K562 (cell line): Measurements from ENCODE around the gene DCPS. TPM values are rescaled to one million over a fixed set of nuclear protein-coding genes. Genes with fewer than 3 reads are reported as not detected.

ENCODE experiments used
- COPS2 ChIP-seq: fragments of 450-650 bp; conservative IDR thresholded peaks from 2 replicates; pipeline ENCODE4 v1.6.1; 2016; ENCODE audit warnings: mild to moderate bottlenecking, moderate library complexity
- CSDE1 ChIP-seq, 2 experiments: fragments of 450-650 bp; IDR thresholded peaks; 2 replicates each; pipeline ENCODE4 v1.6.1; 2016; ENCODE audit warnings: mild to moderate bottlenecking in 1 of 2
- E2F1 ChIP-seq: sonication (generic); formaldehyde crosslinking; IDR thresholded peaks from 2 replicates; pipeline ENCODE4 v1.8.1; 2023; ENCODE audit warnings: mild to moderate bottlenecking, missing genetic modification reagents, moderate library complexity
- HDAC2 ChIP-seq: fragments of 450-650 bp; IDR thresholded peaks from 2 replicates; pipeline ENCODE4 v1.6.1; 2016; ENCODE audit warnings: mild to moderate bottlenecking
- IFI16 ChIP-seq: fragments of 250-450 bp; sonication (Bioruptor Pico); IDR thresholded peaks from 2 replicates; pipeline ENCODE4 v2.1.2; 2022; ENCODE audit warnings: mild to moderate bottlenecking, inconsistent platforms
- MIER1 ChIP-seq: fragments of 450-650 bp; IDR thresholded peaks from 2 replicates; pipeline ENCODE4 v1.6.1; 2016; ENCODE audit warnings: antibody characterized with exemption, mild to moderate bottlenecking, low read depth
- NR2C2 ChIP-seq, 2 experiments: fragments of 200-800 bp in 1 of 2; sonication (Bioruptor generic) in 1 of 2; sonication (generic) in 1 of 2; formaldehyde crosslinking in 1 of 2; IDR thresholded peaks; 2 replicates each; pipeline versions ENCODE4 v1.6.1 to v1.8.0; 2016 to 2022; ENCODE audit warnings: mild to moderate bottlenecking in 1 of 2, missing compliant biosample characterization in 1 of 2, missing genetic modification characterization in 1 of 2, missing genetic modification reagents in 1 of 2
- NR4A1 ChIP-seq, 2 experiments: fragments of 250-450 bp in 1 of 2; fragments of 450-650 bp in 1 of 2; sonication (Bioruptor Pico) in 1 of 2; IDR thresholded peaks; 2 replicates each; pipeline versions ENCODE4 v1.4.0 to v1.6.1; 2016 to 2020; ENCODE audit warnings: mild to moderate bottlenecking in 2 of 2, missing compliant biosample characterization in 1 of 2, missing genetic modification characterization in 1 of 2, moderate library complexity in 1 of 2
- NUFIP1 ChIP-seq: fragments of 450-650 bp; IDR thresholded peaks from 2 replicates; pipeline ENCODE4 v1.6.1; 2018; ENCODE audit not compliant: partially characterized antibody
- RFX7 ChIP-seq: fragments of 250-450 bp; sonication (Bioruptor Pico); IDR thresholded peaks from 2 replicates; pipeline ENCODE4 v1.5.1; 2021; ENCODE audit warnings: mild to moderate bottlenecking
- XRCC5 ChIP-seq: fragments of 200-400 bp; formaldehyde crosslinking; IDR thresholded peaks from 2 replicates; pipeline ENCODE4 v1.6.1; 2017; ENCODE audit warnings: low read depth, mild to moderate bottlenecking, low read length
- ZNF143 ChIP-seq: sonication (generic); formaldehyde crosslinking; IDR thresholded peaks from 2 replicates; pipeline ENCODE4 v1.9.0; 2022; ENCODE audit warnings: mild to moderate bottlenecking, missing genetic modification reagents
- ZNF253 ChIP-seq: fragments of 250-450 bp; sonication (Bioruptor Pico); conservative IDR thresholded peaks from 2 replicates; pipeline ENCODE4 v1.6.1; 2021; ENCODE audit warnings: mild to moderate bottlenecking
- ZNF589 ChIP-seq: fragments of 200-800 bp; sonication (Bioruptor generic); IDR thresholded peaks from 2 replicates; pipeline ENCODE4 v1.6.1; 2016; ENCODE audit warnings: low read depth, missing genetic modification characterization, missing compliant biosample characterization
- ZNF699 ChIP-seq: fragments of 250-450 bp; sonication (Bioruptor Pico); IDR thresholded peaks from 2 replicates; pipeline ENCODE4 v1.8.0; 2021; ENCODE audit warnings: mild to moderate bottlenecking, moderate library complexity; ENCODE audit not compliant: insufficient replicate concordance
- polyA plus RNA-seq, 8 experiments: library from polyadenylated mRNA; depleted of rRNA in 4 of 8; stranded (reverse) in 5 of 8; unstranded in 3 of 8; fragments of >200 nt; fragmentation: Nextera tagmentation in 2 of 8; fragmentation: Illumina TruSeq in 1 of 8; extraction: Ambion mirVana in 2 of 8; extraction: Trizol in 1 of 8; gene quantifications; 2 replicates each; pipeline versions ENCODE4 v1.2.1 to v1.2.3, GENCODE V29; 2011 to 2014; ENCODE audit warnings: inconsistent platforms in 1 of 8, missing spikeins in 1 of 8
- total RNA-seq, 7 experiments: library from RNA; depleted of rRNA in 6 of 7; stranded (reverse); fragments of >200 nt in 6 of 7; fragmentation: Illumina TruSeq in 2 of 7; extraction: Trizol in 2 of 7; gene quantifications; 2 replicates each; pipeline versions ENCODE4 v1.2.1 to v1.2.3, GENCODE V29; 2011 to 2021; ENCODE audit warnings: low replicate concordance in 1 of 7
- TF ChIP-seq, protein P1 (sequence below): sonication (generic); formaldehyde crosslinking; IDR thresholded peaks from 2 replicates; pipeline ENCODE4 v1.8.0; 2022; ENCODE audit warnings: mild to moderate bottlenecking, low read depth, missing genetic modification reagents
- TF ChIP-seq, protein P2 (sequence below): fragments of 250-450 bp; sonication (Bioruptor Pico); IDR thresholded peaks from 2 replicates; pipeline ENCODE4 v1.4.0; 2020; ENCODE audit warnings: mild to moderate bottlenecking
- TF ChIP-seq, protein P3 (sequence below): fragments of 450-650 bp; IDR thresholded peaks from 2 replicates; pipeline ENCODE4 v1.6.1; 2016; ENCODE audit warnings: missing biosample characterization, missing genetic modification characterization
- TF ChIP-seq, protein P4 (sequence below): fragments of 150-350 bp; conservative IDR thresholded peaks from 2 replicates; pipeline ENCODE4 v1.6.1; 2014; ENCODE audit warnings: low read length

Gene DCPS
- total and polyA plus RNA-seq, 9 of the 15 experiments (the other 6 are each of a cell fraction or from before 2014, with no cell fraction given), result 8.7 to 38.1 (median 17.9) TPM

GRCh38 chr11:126352934-126353801 lies 49.3 kb downstream of the DCPS start (continued):
- TF ChIP-seq, protein P1, sequence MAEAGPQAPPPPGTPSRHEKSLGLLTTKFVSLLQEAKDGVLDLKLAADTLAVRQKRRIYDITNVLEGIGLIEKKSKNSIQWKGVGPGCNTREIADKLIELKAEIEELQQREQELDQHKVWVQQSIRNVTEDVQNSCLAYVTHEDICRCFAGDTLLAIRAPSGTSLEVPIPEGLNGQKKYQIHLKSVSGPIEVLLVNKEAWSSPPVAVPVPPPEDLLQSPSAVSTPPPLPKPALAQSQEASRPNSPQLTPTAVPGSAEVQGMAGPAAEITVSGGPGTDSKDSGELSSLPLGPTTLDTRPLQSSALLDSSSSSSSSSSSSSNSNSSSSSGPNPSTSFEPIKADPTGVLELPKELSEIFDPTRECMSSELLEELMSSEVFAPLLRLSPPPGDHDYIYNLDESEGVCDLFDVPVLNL (CRISPR knock-in tag), result no peak
- TF ChIP-seq, protein P2, sequence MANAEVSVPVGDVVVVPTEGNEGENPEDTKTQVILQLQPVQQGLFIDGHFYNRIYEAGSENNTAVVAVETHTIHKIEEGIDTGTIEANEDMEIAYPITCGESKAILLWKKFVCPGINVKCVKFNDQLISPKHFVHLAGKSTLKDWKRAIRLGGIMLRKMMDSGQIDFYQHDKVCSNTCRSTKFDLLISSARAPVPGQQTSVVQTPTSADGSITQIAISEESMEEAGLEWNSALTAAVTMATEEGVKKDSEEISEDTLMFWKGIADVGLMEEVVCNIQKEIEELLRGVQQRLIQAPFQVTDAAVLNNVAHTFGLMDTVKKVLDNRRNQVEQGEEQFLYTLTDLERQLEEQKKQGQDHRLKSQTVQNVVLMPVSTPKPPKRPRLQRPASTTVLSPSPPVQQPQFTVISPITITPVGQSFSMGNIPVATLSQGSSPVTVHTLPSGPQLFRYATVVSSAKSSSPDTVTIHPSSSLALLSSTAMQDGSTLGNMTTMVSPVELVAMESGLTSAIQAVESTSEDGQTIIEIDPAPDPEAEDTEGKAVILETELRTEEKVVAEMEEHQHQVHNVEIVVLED (CRISPR knock-in tag), result no peak
- TF ChIP-seq HDAC2 (peak; percentile 76; the same call in 1 of the 2 replicates), COPS2 (no peak), NR4A1 (CRISPR knock-in tag; IDR thresholded peaks at IDR 0.05) (no peak), NR4A1 (tag; IDR thresholded peaks at IDR 0.05) (peak; percentile 71), CSDE1 (IDR thresholded peaks at IDR 0.05) (peak in 1 of 2 experiments; percentile 90; a peak in 2 of 4 replicates), ZNF143 (no peak), IFI16 (CRISPR knock-in tag) (no peak), ZNF253 (no peak), XRCC5 (no peak), ZNF589 (CRISPR knock-in tag) (no peak), NR2C2 (CRISPR knock-in tag; IDR thresholded peaks at IDR 0.05) (no peak), NR2C2 (tag; IDR thresholded peaks at IDR 0.05) (no peak), ZNF699 (no peak), NUFIP1 (peak; percentile 88), E2F1 (CRISPR knock-in tag) (no peak), RFX7 (CRISPR knock-in tag) (no peak), MIER1 (peak; percentile 81)
- TF ChIP-seq, protein P3, sequence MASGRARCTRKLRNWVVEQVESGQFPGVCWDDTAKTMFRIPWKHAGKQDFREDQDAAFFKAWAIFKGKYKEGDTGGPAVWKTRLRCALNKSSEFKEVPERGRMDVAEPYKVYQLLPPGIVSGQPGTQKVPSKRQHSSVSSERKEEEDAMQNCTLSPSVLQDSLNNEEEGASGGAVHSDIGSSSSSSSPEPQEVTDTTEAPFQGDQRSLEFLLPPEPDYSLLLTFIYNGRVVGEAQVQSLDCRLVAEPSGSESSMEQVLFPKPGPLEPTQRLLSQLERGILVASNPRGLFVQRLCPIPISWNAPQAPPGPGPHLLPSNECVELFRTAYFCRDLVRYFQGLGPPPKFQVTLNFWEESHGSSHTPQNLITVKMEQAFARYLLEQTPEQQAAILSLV, result peak; percentile 57
- TF ChIP-seq, protein P4, sequence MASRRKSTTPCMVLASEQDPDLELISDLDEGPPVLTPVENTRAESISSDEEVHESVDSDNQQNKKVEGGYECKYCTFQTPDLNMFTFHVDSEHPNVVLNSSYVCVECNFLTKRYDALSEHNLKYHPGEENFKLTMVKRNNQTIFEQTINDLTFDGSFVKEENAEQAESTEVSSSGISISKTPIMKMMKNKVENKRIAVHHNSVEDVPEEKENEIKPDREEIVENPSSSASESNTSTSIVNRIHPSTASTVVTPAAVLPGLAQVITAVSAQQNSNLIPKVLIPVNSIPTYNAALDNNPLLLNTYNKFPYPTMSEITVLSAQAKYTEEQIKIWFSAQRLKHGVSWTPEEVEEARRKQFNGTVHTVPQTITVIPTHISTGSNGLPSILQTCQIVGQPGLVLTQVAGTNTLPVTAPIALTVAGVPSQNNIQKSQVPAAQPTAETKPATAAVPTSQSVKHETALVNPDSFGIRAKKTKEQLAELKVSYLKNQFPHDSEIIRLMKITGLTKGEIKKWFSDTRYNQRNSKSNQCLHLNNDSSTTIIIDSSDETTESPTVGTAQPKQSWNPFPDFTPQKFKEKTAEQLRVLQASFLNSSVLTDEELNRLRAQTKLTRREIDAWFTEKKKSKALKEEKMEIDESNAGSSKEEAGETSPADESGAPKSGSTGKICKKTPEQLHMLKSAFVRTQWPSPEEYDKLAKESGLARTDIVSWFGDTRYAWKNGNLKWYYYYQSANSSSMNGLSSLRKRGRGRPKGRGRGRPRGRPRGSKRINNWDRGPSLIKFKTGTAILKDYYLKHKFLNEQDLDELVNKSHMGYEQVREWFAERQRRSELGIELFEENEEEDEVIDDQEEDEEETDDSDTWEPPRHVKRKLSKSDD, result no peak
